HEK293T (cell line): Measurements from ENCODE around the gene GSPT1.

Experiments
- BHLHE40 ChIP-seq: fragments of 450-650 bp; IDR thresholded peaks from 2 replicates; pipeline ENCODE4 v1.6.1; 2016; ENCODE audit warnings: mild to moderate bottlenecking, moderate library complexity, borderline replicate concordance
- CTBP1 ChIP-seq: fragments of 450-650 bp; IDR thresholded peaks from 2 replicates; pipeline ENCODE4 v1.6.1; 2016; ENCODE audit warnings: borderline replicate concordance
- FOXA1 ChIP-seq: fragments of 450-650 bp; IDR thresholded peaks from 2 replicates; pipeline ENCODE4 v1.6.1; 2016; ENCODE audit warnings: mild to moderate bottlenecking
- FOXK2 ChIP-seq: fragments of 450-650 bp; IDR thresholded peaks from 2 replicates; pipeline ENCODE4 v1.6.1; 2016; ENCODE audit warnings: mild to moderate bottlenecking
- LEF1 ChIP-seq: fragments of 450-650 bp; IDR thresholded peaks from 2 replicates; pipeline ENCODE4 v1.6.1; 2017; ENCODE audit warnings: mild to moderate bottlenecking, borderline replicate concordance
- SUZ12 ChIP-seq: fragments of 450-650 bp; IDR thresholded peaks from 2 replicates; pipeline ENCODE4 v1.6.1; 2016; ENCODE audit warnings: mild to moderate bottlenecking
- TARDBP ChIP-seq: fragments of 450-650 bp; IDR thresholded peaks from 2 replicates; pipeline ENCODE4 v1.6.1; 2016

DNA sequence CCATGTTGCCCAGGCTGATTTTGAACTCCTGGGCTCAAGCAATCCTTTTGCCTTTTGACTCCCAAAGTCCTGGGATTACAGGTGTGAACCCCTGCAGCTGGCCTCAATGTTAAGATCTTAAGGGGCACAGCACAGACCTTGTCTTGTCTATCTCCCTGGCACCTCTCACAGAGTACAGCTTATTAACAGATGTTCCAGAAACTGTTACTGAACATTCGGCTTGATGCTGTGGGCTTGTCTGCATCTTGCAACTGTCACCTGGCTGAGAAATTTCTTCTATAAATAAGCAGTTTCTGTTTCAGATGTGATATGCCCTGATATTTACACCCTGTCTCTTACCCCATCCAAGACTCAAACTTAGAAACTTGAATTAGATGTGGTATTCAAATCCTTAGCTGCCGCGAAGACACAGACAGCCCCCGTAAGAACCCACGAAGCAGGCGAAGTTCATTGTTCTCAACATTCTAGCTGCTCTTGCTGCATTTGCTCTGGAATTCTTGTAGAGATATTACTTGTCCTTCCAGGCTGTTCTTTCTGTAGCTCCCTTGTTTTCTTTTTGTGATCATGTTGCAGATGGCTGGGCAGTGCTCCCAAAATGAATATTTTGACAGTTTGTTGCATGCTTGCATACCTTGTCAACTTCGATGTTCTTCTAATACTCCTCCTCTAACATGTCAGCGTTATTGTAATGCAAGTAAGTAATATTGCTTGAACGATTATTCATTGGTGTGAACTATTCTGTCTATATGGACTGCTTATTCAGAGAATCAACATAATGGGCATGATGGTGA, 49.2 kb upstream of the GSPT1 start, which contains the start of gene TNFRSF17:
- TF ChIP-seq FOXK2 (no peak), TARDBP (no peak), CTBP1 (no peak), SUZ12 (no peak), FOXA1 (no peak), BHLHE40 (no peak), LEF1 (no peak)
